Omental fat pad (tissue), 4 donors: ENCODE results near the gene SEMA3E. TPM values are rescaled to one million over a fixed set of nuclear protein-coding genes. Genes with fewer than 3 reads are reported as not detected.

Experiments used
- ATAC-seq: fragments of 150-250 bp; one replicate; pipeline ENCODE4 v1.9.1; 2016; ENCODE audit warnings: mild to moderate bottlenecking, moderate library complexity; ENCODE audit not compliant: low FRiP score
- DNase-seq: peaks from one replicate; pipeline ENCODE4 v3.0.0-alpha.2; 2019; ENCODE audit warnings: low spot score
- total RNA-seq, 4 donors: library from RNA; depleted of rRNA; stranded (reverse); fragments of >200 nt; gene quantifications; one replicate each; pipeline ENCODE4 v1.1.0, GENCODE V29; 2016
- TF ChIP-seq, protein P1 (sequence below), 3 donors: fragments of 450-650 bp; IDR thresholded peaks; one replicate each; pipeline ENCODE4 v1.5.1; 2016 to 2017; ENCODE audit warnings: antibody characterized with exemption in 3 of 3, mild to moderate bottlenecking in 3 of 3, moderate library complexity in 2 of 3

The SEMA3E gene
- total RNA-seq, 4 donors from 2014 or later, result 1.2 to 6.3 (median 1.4) TPM

DNA sequence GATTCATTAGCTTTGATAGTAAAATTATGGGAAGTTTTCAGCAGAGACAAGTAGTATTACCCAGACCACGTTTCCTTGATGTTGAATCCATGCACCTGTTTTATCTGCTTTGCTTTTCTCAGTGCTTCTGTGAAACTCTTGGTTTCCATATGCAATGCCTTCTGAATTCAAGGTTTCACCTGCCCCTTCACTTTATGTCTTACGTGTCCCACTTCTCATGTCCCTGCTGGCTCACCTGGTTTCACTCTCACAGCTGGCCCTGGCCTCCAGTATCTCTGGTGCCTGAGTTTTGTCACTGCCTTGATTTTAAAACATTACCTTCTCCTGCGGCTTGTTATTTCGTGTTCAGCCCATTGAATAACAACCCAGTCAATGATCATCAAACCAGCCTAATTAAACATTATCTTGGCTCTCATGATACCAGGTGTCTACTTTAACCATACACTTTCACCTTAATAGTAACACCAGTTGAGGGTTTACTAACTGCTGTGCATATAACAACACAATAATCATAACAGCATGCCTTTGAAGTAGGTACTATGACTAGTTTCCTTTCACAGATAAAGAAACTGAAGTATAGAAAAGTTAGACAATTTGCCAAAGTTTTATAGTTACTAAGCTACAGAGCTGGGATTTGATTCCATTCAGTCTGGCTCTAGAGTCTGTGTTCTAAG lies 310.5 kb downstream of the SEMA3E start:
- ATAC-seq, result no peak
- TF ChIP-seq, protein P1, sequence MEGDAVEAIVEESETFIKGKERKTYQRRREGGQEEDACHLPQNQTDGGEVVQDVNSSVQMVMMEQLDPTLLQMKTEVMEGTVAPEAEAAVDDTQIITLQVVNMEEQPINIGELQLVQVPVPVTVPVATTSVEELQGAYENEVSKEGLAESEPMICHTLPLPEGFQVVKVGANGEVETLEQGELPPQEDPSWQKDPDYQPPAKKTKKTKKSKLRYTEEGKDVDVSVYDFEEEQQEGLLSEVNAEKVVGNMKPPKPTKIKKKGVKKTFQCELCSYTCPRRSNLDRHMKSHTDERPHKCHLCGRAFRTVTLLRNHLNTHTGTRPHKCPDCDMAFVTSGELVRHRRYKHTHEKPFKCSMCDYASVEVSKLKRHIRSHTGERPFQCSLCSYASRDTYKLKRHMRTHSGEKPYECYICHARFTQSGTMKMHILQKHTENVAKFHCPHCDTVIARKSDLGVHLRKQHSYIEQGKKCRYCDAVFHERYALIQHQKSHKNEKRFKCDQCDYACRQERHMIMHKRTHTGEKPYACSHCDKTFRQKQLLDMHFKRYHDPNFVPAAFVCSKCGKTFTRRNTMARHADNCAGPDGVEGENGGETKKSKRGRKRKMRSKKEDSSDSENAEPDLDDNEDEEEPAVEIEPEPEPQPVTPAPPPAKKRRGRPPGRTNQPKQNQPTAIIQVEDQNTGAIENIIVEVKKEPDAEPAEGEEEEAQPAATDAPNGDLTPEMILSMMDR (IDR thresholded peaks at IDR 0.05), result no peak
- no peak for DNase-seq

DNA sequence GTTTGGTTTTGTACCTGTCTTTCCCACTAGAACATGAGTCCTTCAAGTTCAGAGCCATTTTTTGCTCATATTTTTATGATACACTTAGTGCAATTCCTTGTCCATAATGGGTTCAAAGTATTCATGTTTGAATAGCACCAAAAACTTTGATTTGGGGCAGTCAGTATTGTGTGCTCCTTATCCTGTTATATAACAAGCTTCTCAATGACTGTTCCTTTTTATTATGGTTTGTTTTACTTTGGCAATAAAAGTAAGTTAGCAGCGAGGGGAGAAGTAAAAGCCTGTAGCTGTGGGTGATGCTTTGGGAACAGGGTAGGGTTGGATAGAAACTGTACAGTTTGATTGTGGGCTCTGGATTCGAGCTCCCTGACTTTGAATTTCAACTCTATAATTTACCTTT lies 311.9 kb downstream of the SEMA3E start:
- TF ChIP-seq, protein P1 (IDR thresholded peaks at IDR 0.05), result no peak
- ATAC-seq, result no peak
- no peak for DNase-seq

DNA sequence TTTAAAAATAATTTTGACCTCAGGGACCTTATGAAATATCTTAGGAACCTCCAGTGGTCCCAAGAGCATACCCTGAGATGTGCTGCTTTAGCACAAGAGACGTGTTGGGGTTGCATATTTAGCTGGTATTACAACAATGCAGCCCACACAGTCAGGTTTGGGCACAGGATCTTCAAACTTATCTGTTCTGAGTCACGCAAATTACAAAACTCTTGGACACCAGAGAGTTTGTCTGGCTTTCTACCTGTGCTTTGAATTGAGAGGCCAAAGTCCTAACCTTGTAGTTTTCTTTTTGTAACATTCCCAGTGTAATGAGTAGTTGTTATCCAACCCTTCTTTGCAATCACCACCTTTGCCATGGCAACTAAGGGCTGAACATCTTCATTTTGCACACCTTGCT lies 322.7 kb downstream of the SEMA3E start:
- ATAC-seq, result peak; percentile 86
- DNase-seq, result no peak
- TF ChIP-seq, protein P1 (IDR thresholded peaks at IDR 0.05), result no peak

DNA sequence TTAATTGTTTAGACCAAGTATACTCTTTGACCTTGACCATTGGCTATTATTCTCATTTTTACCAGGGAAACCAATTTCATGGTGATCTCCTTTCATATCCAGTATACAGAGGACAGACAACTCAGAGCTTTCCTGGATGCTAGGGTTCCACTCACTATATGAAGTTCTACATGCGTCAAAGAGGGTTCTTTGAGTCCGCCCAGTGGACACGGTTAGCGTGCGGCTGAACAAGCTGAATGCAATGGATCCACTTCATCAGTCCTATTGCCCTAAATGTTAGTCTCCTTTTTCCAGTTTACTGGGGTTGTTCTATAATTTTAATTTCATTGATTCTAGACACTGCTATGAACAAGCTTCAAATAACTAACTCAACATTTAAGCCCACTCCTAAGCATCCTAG lies 323.9 kb downstream of the SEMA3E start:
- ATAC-seq (no peak), DNase-seq (no peak)
- TF ChIP-seq, protein P1 (IDR thresholded peaks at IDR 0.05), result no peak

DNA sequence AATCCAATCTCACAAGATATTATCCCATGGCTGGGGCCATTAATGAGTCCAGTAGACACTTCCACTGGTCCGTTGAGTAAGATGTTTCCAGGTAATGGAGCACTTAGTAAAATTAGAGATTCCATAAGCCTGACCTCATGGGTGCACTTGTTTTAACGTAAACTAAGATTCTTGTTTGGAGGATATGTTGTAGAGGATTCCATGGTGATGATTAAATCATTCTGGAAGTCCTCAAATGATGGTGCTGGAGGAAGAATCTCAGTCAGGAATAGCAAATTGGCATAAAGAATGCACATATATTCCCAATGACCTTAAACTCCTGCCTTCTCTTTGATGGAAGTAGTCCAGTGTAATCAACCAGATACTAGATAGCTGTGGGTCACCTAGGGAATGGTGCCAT lies 324.3 kb downstream of the SEMA3E start:
- ATAC-seq, result no peak
- TF ChIP-seq, protein P1 (IDR thresholded peaks at IDR 0.05), result no peak
- no peak for DNase-seq

DNA sequence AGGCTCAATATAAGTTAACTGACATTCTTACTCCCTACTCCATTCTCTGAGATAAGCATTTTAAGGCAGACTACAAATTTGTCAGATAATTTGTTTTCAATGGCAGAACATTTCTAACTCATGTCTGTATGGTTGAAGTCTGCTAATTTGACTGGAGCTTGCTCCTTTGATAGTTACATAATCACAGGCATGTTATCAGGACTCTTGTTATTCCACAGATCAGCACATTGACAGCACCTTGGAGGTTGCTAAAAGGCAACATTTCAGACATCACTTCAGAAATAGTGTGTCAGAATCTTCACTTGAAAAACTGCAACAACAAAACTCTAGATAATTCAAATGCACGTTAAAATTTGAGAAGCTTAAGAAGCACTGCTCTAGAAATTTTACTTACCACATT lies 327.9 kb downstream of the SEMA3E start:
- TF ChIP-seq, protein P1 (IDR thresholded peaks at IDR 0.05), result no peak
- DNase-seq, result no peak
- ATAC-seq, result no peak

DNA sequence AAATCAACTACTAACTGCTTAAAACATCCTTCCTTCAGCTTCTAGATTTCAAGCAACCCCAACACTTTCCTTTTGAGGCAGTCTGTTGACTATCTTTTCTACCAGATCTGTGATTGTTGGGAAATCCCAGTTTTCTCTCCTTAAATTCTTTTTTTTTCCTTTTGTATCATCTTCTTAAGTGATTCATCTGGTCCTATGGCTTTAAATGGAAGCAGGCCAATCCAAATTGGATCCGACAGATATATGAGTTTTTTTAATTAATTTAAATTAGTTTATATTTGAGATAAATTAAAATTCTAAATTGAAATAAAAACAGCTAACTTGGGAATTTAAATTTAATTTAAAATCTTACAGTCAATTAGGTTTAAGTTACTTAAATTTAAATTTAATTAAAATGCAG lies 335.0 kb downstream of the SEMA3E start:
- no peak for ATAC-seq
- no peak for DNase-seq
- TF ChIP-seq, protein P1 (IDR thresholded peaks at IDR 0.05), result no peak
